ENCODE data around the gene YDJC.
"Not testable (repeated sequence)": the region's sequence is repeated elsewhere in the genome, so short reads cannot be mapped to it uniquely, and the experiment has no call there.

Gene YDJC

GRCh38 chr22:21651521-21652009, 21.7 kb upstream of the YDJC start:
- DNase-seq (ENCODE audit: low spot score): no peak

- DNase-seq (ENCODE audit: low spot score): no peak
These were observed 21.1 kb upstream of the YDJC start for GRCh38 chr22:21650823-21651520.

GRCh38 chr22:21650280-21650679, 20.5 kb upstream of the YDJC start:
- no peak for DNase-seq (ENCODE audit: low spot score)

DNA sequence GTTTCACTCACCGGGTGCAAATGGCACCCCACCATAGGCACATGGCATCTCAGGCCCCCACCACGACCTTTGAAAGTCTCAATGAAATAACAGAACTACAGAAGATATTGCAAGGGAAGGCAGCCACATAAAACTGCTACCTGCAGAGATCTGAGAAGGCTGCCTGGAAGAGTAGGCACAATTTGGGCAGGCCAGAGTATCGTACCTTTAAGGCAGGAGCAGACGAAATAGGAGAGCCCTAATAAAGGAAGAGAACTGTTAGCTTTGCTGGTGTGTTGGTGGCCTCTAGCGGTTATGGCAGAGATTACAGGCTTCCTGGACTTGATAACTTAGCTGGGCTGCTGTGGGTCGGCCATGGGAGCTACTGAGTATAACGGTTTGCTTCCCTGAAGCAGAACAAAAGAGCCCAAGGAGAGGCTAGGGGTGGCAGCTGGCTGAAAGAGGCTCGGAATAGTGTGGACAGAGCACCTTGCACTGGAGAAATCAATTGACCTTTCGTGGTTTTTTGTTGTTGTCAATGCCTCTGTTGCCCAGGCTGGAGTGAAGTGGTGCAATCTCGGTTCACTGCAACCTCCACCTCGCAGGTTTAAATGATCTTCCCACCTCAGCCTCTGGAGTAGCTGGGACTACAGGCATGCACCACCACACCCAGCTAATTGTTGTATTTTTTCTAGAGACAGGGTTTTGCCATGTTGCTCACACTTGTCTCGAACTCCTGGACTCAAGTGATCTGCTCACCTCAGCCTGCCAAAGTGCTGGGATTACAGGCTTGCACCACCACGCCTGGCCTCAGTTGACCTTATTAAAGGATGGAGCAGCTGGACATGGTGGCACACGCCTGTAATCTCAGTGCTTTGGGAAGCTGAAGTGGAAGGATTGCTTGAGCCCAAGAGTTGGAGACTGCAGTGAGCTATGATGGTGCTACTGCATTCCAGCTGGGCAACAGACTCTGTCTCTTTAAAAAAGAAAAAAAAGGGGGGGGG, 17.1 kb upstream of the YDJC start:
- peak; percentile 84 for DNase-seq (ENCODE audit: low spot score)

DNA sequence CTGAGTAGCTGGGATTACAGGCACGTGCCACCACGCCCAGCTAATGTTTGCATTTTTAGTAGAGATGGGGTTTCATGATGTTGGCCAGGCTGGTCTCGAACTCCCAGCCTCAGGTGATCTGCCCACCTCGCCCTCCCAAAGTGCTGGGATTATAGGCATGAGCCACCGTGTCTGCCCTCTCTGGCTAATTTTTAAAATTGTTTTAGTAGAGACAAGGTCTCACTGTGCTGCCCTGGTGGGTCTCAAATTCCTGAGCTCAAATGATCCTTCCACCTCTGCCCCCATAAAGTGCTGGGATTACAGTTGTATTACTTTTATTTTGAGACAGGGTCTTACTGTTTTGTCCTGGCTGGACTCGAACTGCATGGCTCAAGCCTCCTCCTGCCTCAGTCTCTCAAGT, 15.7 kb upstream of the YDJC start:
- not testable (repeated sequence) for DNase-seq (ENCODE audit: low spot score)

GRCh38 chr22:21643533-21644357, 13.9 kb upstream of the YDJC start:
- DNase-seq (ENCODE audit: low spot score): no peak

GRCh38 chr22:21642584-21643448, 13.0 kb upstream of the YDJC start:
- peak; percentile 72 for DNase-seq (ENCODE audit: low spot score)

- peak; percentile 99 for DNase-seq (ENCODE audit: low spot score)
These were observed 12.2 kb upstream of the YDJC start, which contains the start of gene SDF2L1 for GRCh38 chr22:21641789-21642583. Gene SDF2L1 (plus strand): TSS chr22:21642302. CDS start chr22:21642337, 35 bp downstream.

DNA sequence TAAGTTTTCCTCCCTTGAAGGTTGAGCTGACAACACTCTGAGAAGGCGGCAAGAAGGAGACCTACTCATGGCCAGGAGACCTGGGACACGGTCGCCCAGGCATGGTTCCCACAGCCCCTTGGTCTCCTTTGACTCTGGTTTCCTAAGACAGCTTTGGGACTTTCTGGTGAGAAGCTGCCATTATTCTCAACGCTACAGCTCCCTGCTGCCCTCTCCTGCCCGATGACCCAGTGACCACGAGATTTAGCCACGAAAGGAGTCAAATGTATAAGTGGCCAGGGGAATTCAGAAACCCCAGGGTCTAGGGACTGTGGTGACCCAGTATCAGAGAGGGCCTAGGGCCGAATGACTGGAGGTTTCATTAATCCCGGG, 11.6 kb upstream of the YDJC start:
- no peak for DNase-seq (ENCODE audit: low spot score)

- DNase-seq (ENCODE audit: low spot score): no peak
These were observed 11.0 kb upstream of the YDJC start for GRCh38 chr22:21640810-21641209.

- no peak for DNase-seq (ENCODE audit: low spot score)
These were observed 9.5 kb upstream of the YDJC start for GRCh38 chr22:21639359-21639758.

GRCh38 chr22:21637450-21637849, 7.6 kb upstream of the YDJC start:
- DNase-seq (ENCODE audit: low spot score): not testable (repeated sequence)

DNA sequence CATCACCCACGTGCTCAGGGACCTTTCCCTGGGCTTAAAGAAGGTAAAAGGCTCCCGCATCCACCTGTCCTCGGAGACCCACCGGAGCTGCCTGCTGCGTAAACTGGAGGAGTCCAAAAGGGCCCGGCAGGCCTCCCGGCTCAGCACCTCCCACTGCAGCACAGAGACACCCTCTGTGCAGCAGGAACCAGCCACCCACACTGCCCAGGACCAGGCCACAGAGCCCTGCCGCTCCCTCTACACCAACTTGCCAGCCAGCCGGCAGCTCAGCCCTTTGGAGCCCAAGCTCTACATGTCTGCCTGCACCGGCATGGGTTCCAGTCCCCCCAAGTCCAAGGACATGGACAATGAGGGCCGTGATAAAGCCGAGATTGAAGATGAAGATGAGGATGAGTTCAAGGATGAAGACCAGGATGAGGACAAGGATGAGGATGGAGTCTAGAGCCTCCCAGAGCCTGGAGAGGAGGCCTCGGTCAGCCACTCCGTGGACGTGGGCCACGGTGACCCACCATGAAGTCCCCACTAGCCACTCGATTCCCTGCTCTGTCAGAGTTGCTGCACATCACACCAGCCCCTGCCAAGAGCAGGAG, 6.9 kb upstream of the YDJC start:
- DNase-seq (ENCODE audit: low spot score): no peak

DNA sequence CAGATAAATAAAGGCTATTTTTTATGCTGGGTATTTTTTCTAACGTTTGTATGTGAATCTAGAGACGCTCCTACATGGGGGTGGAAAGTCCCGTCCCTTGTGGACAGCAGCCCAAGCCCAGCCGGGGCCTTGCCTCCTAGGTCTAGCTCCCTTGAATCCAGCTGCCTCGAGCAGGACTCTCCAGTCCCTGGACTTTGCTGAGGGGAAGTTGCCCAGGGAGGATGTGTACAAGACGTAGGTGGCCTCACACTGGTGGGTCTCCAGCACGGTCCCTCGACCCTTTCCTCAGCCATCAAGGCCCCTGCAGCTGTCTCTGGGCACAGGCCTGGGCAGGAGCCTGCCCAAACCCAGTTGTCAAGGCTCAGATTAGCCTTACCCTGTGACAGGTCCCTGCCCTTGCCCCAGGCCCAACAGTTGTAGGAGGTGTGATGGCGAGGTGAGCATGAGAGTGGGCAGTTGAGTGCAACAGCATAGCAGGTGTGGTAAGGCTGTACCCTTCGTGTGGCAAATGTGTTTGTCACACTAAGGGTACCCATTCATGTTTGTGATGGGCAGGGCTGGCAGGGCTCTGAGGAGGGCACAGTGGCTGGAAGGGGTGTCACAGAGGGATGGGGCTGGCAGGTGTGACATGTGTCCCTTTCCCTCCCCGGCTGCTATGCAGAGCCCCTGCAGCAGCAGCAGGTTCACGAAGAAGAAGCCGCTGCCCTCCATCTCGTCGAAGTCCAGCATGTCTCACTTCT, 6.1 kb upstream of the YDJC start:
- DNase-seq (ENCODE audit: low spot score): no peak

DNA sequence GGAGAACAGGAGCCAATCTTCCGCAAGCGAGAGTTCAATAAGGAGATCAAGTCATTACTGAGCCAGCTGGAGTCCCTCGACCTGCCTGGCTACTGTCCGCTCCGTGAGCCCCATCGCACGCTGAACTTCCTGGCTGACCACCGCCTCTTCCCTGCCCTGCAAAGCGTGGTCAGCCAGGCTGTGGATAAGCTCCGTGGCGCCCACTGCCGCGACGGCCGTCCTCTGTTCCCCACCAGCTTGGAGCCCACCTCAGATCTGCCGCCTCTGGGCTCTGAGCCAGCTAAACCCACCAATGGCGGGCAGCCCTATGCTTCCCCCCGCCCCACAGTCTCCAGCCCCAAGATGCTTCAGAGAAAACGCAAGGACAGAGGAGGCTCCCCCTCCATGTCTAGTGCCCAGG, 5.0 kb upstream of the YDJC start:
- no peak for DNase-seq (ENCODE audit: low spot score)

GRCh38 chr22:21634081-21634480, 4.3 kb upstream of the YDJC start:
- no peak for DNase-seq (ENCODE audit: low spot score)

DNA sequence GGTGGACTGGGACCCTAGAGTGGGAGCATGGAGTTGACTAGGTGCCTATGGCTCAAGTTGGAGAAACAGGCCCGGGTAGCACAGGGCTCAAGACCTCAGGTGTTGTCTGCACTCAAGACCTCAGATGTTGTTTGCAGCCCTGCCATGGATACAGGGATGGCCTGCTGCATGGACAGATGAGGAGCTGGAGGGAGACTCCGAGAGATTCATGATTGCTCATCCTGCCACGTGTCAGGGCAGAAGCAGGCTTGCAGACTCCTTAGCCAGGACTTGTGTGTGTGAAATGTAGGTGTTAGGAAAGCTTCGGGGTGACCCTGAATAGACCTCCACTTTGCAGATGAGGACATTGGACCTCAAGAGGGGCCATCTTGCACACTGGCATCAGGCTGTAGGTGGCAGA, 3.7 kb upstream of the YDJC start:
- DNase-seq (ENCODE audit: low spot score): no peak

DNA sequence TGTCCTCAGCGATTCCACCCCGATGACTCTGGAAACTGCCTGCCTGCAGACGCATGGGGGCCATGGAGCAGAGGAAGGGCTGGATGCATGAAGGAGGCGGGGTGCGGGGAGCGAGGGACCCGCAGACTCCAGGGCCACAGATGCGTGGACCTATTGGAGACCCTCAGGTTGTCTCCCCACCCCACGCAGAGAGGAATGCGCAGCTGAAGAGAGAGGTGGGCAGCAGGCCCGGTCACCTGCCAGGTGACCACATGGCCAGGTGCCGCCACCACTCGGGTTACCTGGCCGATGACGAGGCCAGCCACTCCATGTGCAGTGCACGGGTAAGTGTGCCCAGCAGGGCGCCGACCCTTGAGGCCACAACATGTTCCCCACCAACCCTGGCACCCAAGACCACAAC, 3.1 kb upstream of the YDJC start:
- no peak for DNase-seq (ENCODE audit: low spot score)

DNA sequence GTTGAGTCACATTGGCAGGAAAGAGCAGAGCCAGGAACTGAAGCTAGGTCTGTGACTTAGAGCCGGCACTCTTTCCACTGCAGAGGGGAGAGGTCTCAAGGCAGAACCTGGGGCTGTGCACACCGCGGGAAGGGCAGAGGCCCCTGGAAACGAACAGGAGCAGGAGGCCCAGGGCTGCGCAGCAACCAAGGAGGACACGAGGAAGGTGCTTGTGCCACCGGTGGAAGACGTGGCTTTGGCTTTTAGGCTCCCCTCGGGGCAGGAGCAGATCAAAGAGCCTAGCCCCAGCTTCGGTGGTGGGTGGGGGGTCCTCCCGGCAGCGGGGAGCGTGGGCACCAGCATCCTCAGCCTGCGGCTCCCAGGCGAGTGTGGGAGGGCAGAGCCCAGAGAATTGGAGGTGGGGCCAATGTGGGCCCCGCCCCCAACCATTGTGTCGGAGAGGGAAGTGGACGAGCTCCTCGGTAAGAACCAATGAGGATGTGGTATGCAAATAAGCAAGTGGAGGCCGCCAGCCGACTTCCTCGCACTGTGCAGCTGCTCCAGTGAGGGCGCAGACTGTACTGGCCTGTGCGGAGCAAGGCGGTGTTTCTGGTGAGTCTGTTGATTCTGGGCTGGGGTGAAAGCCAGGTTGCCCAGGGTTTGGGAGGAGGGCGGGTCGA, 2.5 kb upstream of the YDJC start, which contains the start of gene CCDC116:
CCDC116 (plus strand) TSS at position 524 of the 659 bp plus-strand sequence. CDS start 422 bp downstream, outside the sequence.
- peak; percentile 61 for DNase-seq (ENCODE audit: low spot score)
